ENCODE data around the gene HSPA2. TPM values are rescaled to one million over a fixed set of nuclear protein-coding genes. Genes with fewer than 3 reads are reported as not detected.

HSPA2 gene
- total and polyA plus RNA-seq, 2 donors (not counting 1 experiment from before 2014, with no cell fraction given), result 3.6 to 19.6 TPM

DNA sequence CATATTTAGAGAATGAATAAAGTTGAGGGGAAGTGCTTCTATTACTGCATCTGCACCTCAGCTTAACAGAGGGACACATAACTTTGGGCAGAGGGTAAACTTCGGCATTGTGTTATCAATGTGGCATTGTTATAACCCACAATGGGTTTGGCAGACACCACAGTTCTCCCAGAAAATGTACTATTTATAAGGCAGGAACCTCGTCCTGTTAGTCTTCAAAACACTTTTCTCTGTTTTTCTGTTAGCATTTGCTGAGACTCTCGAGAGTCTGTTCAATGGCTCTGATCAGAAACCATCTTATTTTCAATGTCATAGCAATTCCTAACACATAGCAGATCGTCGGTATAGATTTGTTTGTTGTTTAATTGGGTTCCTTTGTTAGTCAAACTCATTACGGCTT is 23.2 kb downstream of the HSPA2 start:
- Histone ChIP-seq H3K4me2 (replicated peaks; ENCODE audit: low read depth, low read length, poor library complexity, severe bottlenecking) (no peak overlapping the region), H3K36me3 (replicated peaks in 1 of 2; ENCODE audit: control extremely low read depth in 1 of 2, control insufficient read depth in 1 of 2, extremely low read depth in 1 of 2, insufficient read depth in 2 of 2, low read length in 1 of 2) (no peaks in the 10 kb centered on the region), H3K27ac (ENCODE audit: low read length in 2 of 2) (no peak overlapping the region), H3K4me1 (ENCODE audit: control insufficient read depth in 2 of 2, insufficient read depth in 2 of 2, low read length in 2 of 2) (no peaks in the 10 kb centered on the region), H3K27me3 (replicated peaks in 1 of 4; ENCODE audit: control extremely low read depth in 1 of 4, control insufficient read depth in 3 of 4, insufficient read depth in 4 of 4, low read length in 3 of 4) (no peaks in the 10 kb centered on the region), H2AFZ (ENCODE audit: insufficient read depth, low read depth, low read length, poor library complexity, severe bottlenecking) (no peak overlapping the region), H3K9me3 (ENCODE audit: control extremely low read depth in 1 of 3, control insufficient read depth in 2 of 3, insufficient read depth in 1 of 3, low read length in 2 of 3) (no peaks in the 10 kb centered on the region), H3K4me3 (ENCODE audit: control extremely low read depth in 1 of 5, extremely low read depth in 1 of 5, insufficient read depth in 1 of 5, low read depth in 2 of 5, low read length in 4 of 5) (no peak overlapping the region), H4K20me1 (ENCODE audit: control insufficient read depth, insufficient read depth, low read length, poor library complexity, severe bottlenecking) (no peaks in the 10 kb centered on the region), H3K79me2 (ENCODE audit: control insufficient read depth, insufficient read depth, low read length) (no peaks in the 10 kb centered on the region), H3K9ac (ENCODE audit: low read length) (no peak overlapping the region)
- CTCF ChIA-PET, result no interaction called here
- Mint-ChIP-seq H3K27me3 (peaks cover 7% of the 10 kb centered on the region), H3K27ac (no peak overlapping the region), H3K4me3 (no peak overlapping the region), H3K4me1 (no peaks in the 10 kb centered on the region), H3K9me3 (ENCODE audit: insufficient read depth) (no peaks in the 10 kb centered on the region)
- no peak for TF ChIP-seq EZH2 (IDR thresholded peaks at IDR 0.05; ENCODE audit: borderline replicate concordance, insufficient read depth, low read depth, low read length, poor library complexity, severe bottlenecking)
- TF ChIP-seq, protein P1, sequence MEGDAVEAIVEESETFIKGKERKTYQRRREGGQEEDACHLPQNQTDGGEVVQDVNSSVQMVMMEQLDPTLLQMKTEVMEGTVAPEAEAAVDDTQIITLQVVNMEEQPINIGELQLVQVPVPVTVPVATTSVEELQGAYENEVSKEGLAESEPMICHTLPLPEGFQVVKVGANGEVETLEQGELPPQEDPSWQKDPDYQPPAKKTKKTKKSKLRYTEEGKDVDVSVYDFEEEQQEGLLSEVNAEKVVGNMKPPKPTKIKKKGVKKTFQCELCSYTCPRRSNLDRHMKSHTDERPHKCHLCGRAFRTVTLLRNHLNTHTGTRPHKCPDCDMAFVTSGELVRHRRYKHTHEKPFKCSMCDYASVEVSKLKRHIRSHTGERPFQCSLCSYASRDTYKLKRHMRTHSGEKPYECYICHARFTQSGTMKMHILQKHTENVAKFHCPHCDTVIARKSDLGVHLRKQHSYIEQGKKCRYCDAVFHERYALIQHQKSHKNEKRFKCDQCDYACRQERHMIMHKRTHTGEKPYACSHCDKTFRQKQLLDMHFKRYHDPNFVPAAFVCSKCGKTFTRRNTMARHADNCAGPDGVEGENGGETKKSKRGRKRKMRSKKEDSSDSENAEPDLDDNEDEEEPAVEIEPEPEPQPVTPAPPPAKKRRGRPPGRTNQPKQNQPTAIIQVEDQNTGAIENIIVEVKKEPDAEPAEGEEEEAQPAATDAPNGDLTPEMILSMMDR (IDR thresholded peaks at IDR 0.05), result no peak
- POLR2A ChIA-PET, result no interaction called here
- intact Hi-C loops (cut with micrococcal nuclease), result no loop called here
- DNase-seq, result no peak
- WGBS (ENCODE audit: insufficient coverage), result 88% methylated on average over 3 of the region's 6 CpGs
- no peak for ATAC-seq (ENCODE audit: low read depth)

DNA sequence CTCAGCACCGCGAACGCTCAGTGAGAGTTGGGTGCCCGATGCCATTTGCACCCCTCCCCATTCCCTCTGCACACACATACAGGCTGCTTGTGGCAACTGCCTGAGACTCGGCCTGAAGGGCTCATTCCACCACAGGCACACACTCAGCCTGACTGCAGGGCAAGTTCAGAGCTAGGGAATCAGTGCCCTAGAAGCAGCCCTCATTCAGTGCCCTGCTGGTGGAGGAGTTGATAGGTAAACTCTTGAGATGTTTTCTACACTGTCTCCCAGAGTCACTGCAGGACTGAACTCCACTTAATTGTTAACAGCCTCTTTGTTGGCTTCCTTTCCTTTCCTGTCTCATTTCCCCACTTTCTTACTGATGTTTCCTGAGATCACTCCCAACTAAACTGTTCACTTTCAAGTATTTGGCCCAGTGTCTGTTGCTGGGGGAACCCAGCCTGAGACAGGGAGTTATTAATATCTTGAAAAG is 26.1 kb downstream of the HSPA2 start:
- Histone ChIP-seq H3K9me3 (ENCODE audit: control extremely low read depth in 1 of 3, control insufficient read depth in 2 of 3, insufficient read depth in 1 of 3, low read length in 2 of 3) (no peaks in the 10 kb centered on the region), H3K9ac (ENCODE audit: low read length) (no peak overlapping the region), H4K20me1 (ENCODE audit: control insufficient read depth, insufficient read depth, low read length, poor library complexity, severe bottlenecking) (no peaks in the 10 kb centered on the region), H3K27me3 (replicated peaks in 1 of 4; ENCODE audit: control extremely low read depth in 1 of 4, control insufficient read depth in 3 of 4, insufficient read depth in 4 of 4, low read length in 3 of 4) (no peaks in the 10 kb centered on the region), H3K27ac (ENCODE audit: low read length in 2 of 2) (no peak overlapping the region), H3K4me3 (ENCODE audit: control extremely low read depth in 1 of 5, extremely low read depth in 1 of 5, insufficient read depth in 1 of 5, low read depth in 2 of 5, low read length in 4 of 5) (no peak overlapping the region), H2AFZ (ENCODE audit: insufficient read depth, low read depth, low read length, poor library complexity, severe bottlenecking) (no peak overlapping the region), H3K4me1 (ENCODE audit: control insufficient read depth in 2 of 2, insufficient read depth in 2 of 2, low read length in 2 of 2) (no peaks in the 10 kb centered on the region), H3K79me2 (ENCODE audit: control insufficient read depth, insufficient read depth, low read length) (no peaks in the 10 kb centered on the region), H3K36me3 (replicated peaks in 1 of 2; ENCODE audit: control extremely low read depth in 1 of 2, control insufficient read depth in 1 of 2, extremely low read depth in 1 of 2, insufficient read depth in 2 of 2, low read length in 1 of 2) (no peaks in the 10 kb centered on the region), H3K4me2 (replicated peaks; ENCODE audit: low read depth, low read length, poor library complexity, severe bottlenecking) (no peak overlapping the region)
- ATAC-seq (ENCODE audit: low read depth), result no peak
- Mint-ChIP-seq H3K4me3 (no peak overlapping the region), H3K27ac (no peak overlapping the region), H3K9me3 (ENCODE audit: insufficient read depth) (no peaks in the 10 kb centered on the region), H3K4me1 (no peaks in the 10 kb centered on the region), H3K27me3 (peaks cover 10% of the 10 kb centered on the region)
- ChIA-PET CTCF (interaction anchor here (0.7 kb wide), 1 partner anchor 256 kb away, joined by 3 read pairs; no protein-coding TSS in a partner anchor), POLR2A (no interaction called here)
- TF ChIP-seq, protein P1 (IDR thresholded peaks at IDR 0.05), result no peak
- TF ChIP-seq EZH2 (IDR thresholded peaks at IDR 0.05; ENCODE audit: borderline replicate concordance, insufficient read depth, low read depth, low read length, poor library complexity, severe bottlenecking), result no peak
- 76% methylated on average over 4 of the region's 5 CpGs for whole genome bisulfite sequencing (ENCODE audit: insufficient coverage)
- intact Hi-C loops (cut with micrococcal nuclease), result no loop called here
- no peak for DNase-seq

Measured in B cell (primary cell).